ENCODE measurements around the gene AIF1. TPM values are rescaled to one million over a fixed set of nuclear protein-coding genes. Genes with fewer than 3 reads are reported as not detected.

AIF1 gene
- total and polyA plus RNA-seq, 3 experiments from 2014 or later = 33.2 to 35.6 (median 35.6) TPM

- H3K36me3 ChIP-seq (ENCODE audit: insufficient read depth, low read length) = peaks cover 44% of the 10 kb centered on the region
- no peak overlapping the region for H3K4me3 ChIP-seq (ENCODE audit: low read length)
- H3K27ac ChIP-seq (ENCODE audit: low read depth, low read length) = no peak overlapping the region
These were observed 7.7 kb downstream of the AIF1 start for GRCh38 chr6:31622684-31623091.

GRCh38 chr6:31624070-31624469 is 9.0 kb downstream of the AIF1 start:
- peaks cover 22 to 42% (median 23%) of the 10 kb centered on the region in 3 donors for H3K4me1 Mint-ChIP-seq
- H3K4me3 Mint-ChIP-seq = no peak overlapping the region
- Histone ChIP-seq H3K4me1 (ENCODE audit: insufficient read depth, low read length) (peaks cover 17% of the 10 kb centered on the region), H3K36me3 (ENCODE audit: insufficient read depth, low read length) (peaks cover 57% of the 10 kb centered on the region), H3K27me3 (ENCODE audit: insufficient read depth, low read length, poor library complexity, severe bottlenecking) (no peaks in the 10 kb centered on the region), H3K4me3 (ENCODE audit: low read length) (no peak overlapping the region), H3K9me3 (ENCODE audit: low read length) (no peaks in the 10 kb centered on the region), H3K27ac (ENCODE audit: low read depth, low read length) (no peak overlapping the region)
- DNase-seq = no peak
- no peaks in the 10 kb centered on the region for H3K27me3 Mint-ChIP-seq
- peaks cover 4 to 69% (median 33%) of the 10 kb centered on the region in 3 donors for H3K36me3 Mint-ChIP-seq
- peak overlapping the region in 3 of 8 donors; percentile 9 to 54 (median 26) for H3K27ac Mint-ChIP-seq
- ChIA-PET CTCF (no interaction called here), POLR2A (no interaction called here)
- H3K9me3 Mint-ChIP-seq = no peaks in the 10 kb centered on the region

More at GRCh38 chr6:31622684-31623091, 7.7 kb downstream of the AIF1 start:
- DNase-seq = no peak
- Mint-ChIP-seq H3K4me1 (peaks cover 22 to 41% (median 26%) of the 10 kb centered on the region in 3 donors), H3K27ac (peak overlapping the region in 7 of 8 donors; percentile 39 to 99 (median 95)), H3K27me3 (no peaks in the 10 kb centered on the region), H3K9me3 (no peaks in the 10 kb centered on the region), H3K4me3 (peak overlapping the region in 4 of 7 donors; percentile 33 to 91 (median 75)), H3K36me3 (peaks cover 4 to 57% (median 26%) of the 10 kb centered on the region in 3 donors)
- Histone ChIP-seq H3K27me3 (ENCODE audit: insufficient read depth, low read length, poor library complexity, severe bottlenecking) (no peaks in the 10 kb centered on the region), H3K4me1 (ENCODE audit: insufficient read depth, low read length) (peaks cover 17% of the 10 kb centered on the region), H3K9me3 (ENCODE audit: low read length) (no peaks in the 10 kb centered on the region)
- POLR2A ChIA-PET = interaction anchor here (0.6 to 0.8 kb wide), 3 partner anchors 17 to 38 kb away, joined by 3 to 9 read pairs (median 3); partner anchors contain the start of gene C6orf47
- CTCF ChIA-PET = interaction anchor here (0.9 to 2.4 kb wide), 5 partner anchors 11 to 72 kb away, joined by 3 to 15 read pairs (median 4); partner anchors contain the start of gene BAG6

GRCh38 chr6:31626952-31627351 is 11.9 kb downstream of the AIF1 start:
- ChIA-PET CTCF (no interaction called here), POLR2A (no interaction called here)
- H3K27ac Mint-ChIP-seq = peak overlapping the region in 2 of 8 donors; percentile 3 to 40
- peaks cover 79% of the 10 kb centered on the region for H3K36me3 ChIP-seq (ENCODE audit: insufficient read depth, low read length)
- no peak overlapping the region for H3K4me3 ChIP-seq (ENCODE audit: low read length)
- no peaks in the 10 kb centered on the region for H3K27me3 ChIP-seq (ENCODE audit: insufficient read depth, low read length, poor library complexity, severe bottlenecking)
- no peaks in the 10 kb centered on the region for H3K9me3 ChIP-seq (ENCODE audit: low read length)
- H3K36me3 Mint-ChIP-seq = peaks cover 9 to 91% (median 40%) of the 10 kb centered on the region in 3 donors
- no peak overlapping the region for H3K27ac ChIP-seq (ENCODE audit: low read depth, low read length)
- H3K4me1 Mint-ChIP-seq = peaks cover 9 to 21% (median 9%) of the 10 kb centered on the region in 3 donors
- peaks cover 2% of the 10 kb centered on the region for H3K4me1 ChIP-seq (ENCODE audit: insufficient read depth, low read length)
- no peak overlapping the region for H3K4me3 Mint-ChIP-seq
- H3K27me3 Mint-ChIP-seq = no peaks in the 10 kb centered on the region
- DNase-seq = no peak
- no peaks in the 10 kb centered on the region for H3K9me3 Mint-ChIP-seq

GRCh38 chr6:31627690-31628287 is 12.8 kb downstream of the AIF1 start:
- H3K9me3 Mint-ChIP-seq = no peaks in the 10 kb centered on the region
- Histone ChIP-seq H3K4me3 (ENCODE audit: low read length) (no peak overlapping the region), H3K9me3 (ENCODE audit: low read length) (no peaks in the 10 kb centered on the region), H3K36me3 (ENCODE audit: insufficient read depth, low read length) (peaks cover 80% of the 10 kb centered on the region), H3K4me1 (ENCODE audit: insufficient read depth, low read length) (no peaks in the 10 kb centered on the region), H3K27me3 (ENCODE audit: insufficient read depth, low read length, poor library complexity, severe bottlenecking) (no peaks in the 10 kb centered on the region), H3K27ac (ENCODE audit: low read depth, low read length) (no peak overlapping the region)
- H3K4me3 Mint-ChIP-seq = peak overlapping the region in 1 of 7 donors; percentile 49
- DNase-seq = no peak
- peaks cover 9 to 91% (median 40%) of the 10 kb centered on the region in 3 donors for H3K36me3 Mint-ChIP-seq
- no peaks in the 10 kb centered on the region for H3K27me3 Mint-ChIP-seq
- peaks cover under 1 to 13% (median under 1%) of the 10 kb centered on the region in 3 donors for H3K4me1 Mint-ChIP-seq
- ChIA-PET CTCF (no interaction called here), POLR2A (no interaction called here)
- peak overlapping the region in 1 of 8 donors; percentile 40 for H3K27ac Mint-ChIP-seq

GRCh38 chr6:31629014-31629413 is 14.0 kb downstream of the AIF1 start:
- H3K27me3 ChIP-seq (ENCODE audit: insufficient read depth, low read length, poor library complexity, severe bottlenecking) = no peaks in the 10 kb centered on the region
- Mint-ChIP-seq H3K4me1 (peaks cover 0 to 6% (median 0%) of the 10 kb centered on the region in 3 donors), H3K9me3 (no peaks in the 10 kb centered on the region), H3K36me3 (peaks cover 9 to 95% (median 36%) of the 10 kb centered on the region in 3 donors), H3K27ac (peak overlapping the region in 2 of 8 donors; percentile 21 to 59), H3K27me3 (no peaks in the 10 kb centered on the region), H3K4me3 (no peak overlapping the region)
- no peak overlapping the region for H3K27ac ChIP-seq (ENCODE audit: low read depth, low read length)
- no peak overlapping the region for H3K4me3 ChIP-seq (ENCODE audit: low read length)
- no peaks in the 10 kb centered on the region for H3K4me1 ChIP-seq (ENCODE audit: insufficient read depth, low read length)
- no peak for DNase-seq
- H3K9me3 ChIP-seq (ENCODE audit: low read length) = no peaks in the 10 kb centered on the region
- ChIA-PET POLR2A (no interaction called here), CTCF (interaction anchor here (1.4 kb wide), 1 partner anchor 78 kb away, joined by 3 read pairs; no protein-coding TSS in a partner anchor)
- peaks cover 76% of the 10 kb centered on the region for H3K36me3 ChIP-seq (ENCODE audit: insufficient read depth, low read length)

GRCh38 chr6:31630177-31630934 is 15.3 kb downstream of the AIF1 start:
- Mint-ChIP-seq H3K4me1 (peaks cover 0 to 6% (median 0%) of the 10 kb centered on the region in 3 donors), H3K27ac (peak overlapping the region in 2 of 8 donors; percentile 47 to 93), H3K4me3 (no peak overlapping the region), H3K36me3 (peaks cover 9 to 96% (median 31%) of the 10 kb centered on the region in 3 donors), H3K27me3 (no peaks in the 10 kb centered on the region), H3K9me3 (no peaks in the 10 kb centered on the region)
- no peak for DNase-seq
- CTCF ChIA-PET = interaction anchor here (0.7 to 1.4 kb wide), 2 partner anchors 37 to 80 kb away, joined by 3 read pairs; partner anchors contain the start of gene NCR3
- peaks cover 77% of the 10 kb centered on the region for H3K36me3 ChIP-seq (ENCODE audit: insufficient read depth, low read length)
- H3K9me3 ChIP-seq (ENCODE audit: low read length) = no peaks in the 10 kb centered on the region
- H3K4me1 ChIP-seq (ENCODE audit: insufficient read depth, low read length) = no peaks in the 10 kb centered on the region
- H3K27me3 ChIP-seq (ENCODE audit: insufficient read depth, low read length, poor library complexity, severe bottlenecking) = no peaks in the 10 kb centered on the region
- H3K4me3 ChIP-seq (ENCODE audit: low read length) = no peak overlapping the region
- no peak overlapping the region for H3K27ac ChIP-seq (ENCODE audit: low read depth, low read length)
- POLR2A ChIA-PET = interaction anchor here (1.2 kb wide), 1 partner anchor 34 kb away, joined by 3 read pairs; the partner anchor contains the start of gene GPANK1

- H3K9me3 Mint-ChIP-seq = no peaks in the 10 kb centered on the region
- no peaks in the 10 kb centered on the region for H3K4me1 ChIP-seq (ENCODE audit: insufficient read depth, low read length)
- H3K4me3 Mint-ChIP-seq = no peak overlapping the region
- H3K36me3 ChIP-seq (ENCODE audit: insufficient read depth, low read length) = peaks cover 78% of the 10 kb centered on the region
- POLR2A ChIA-PET = no interaction called here
- DNase-seq = no peak
- H3K9me3 ChIP-seq (ENCODE audit: low read length) = no peaks in the 10 kb centered on the region
- no peaks in the 10 kb centered on the region for H3K27me3 ChIP-seq (ENCODE audit: insufficient read depth, low read length, poor library complexity, severe bottlenecking)
- CTCF ChIA-PET = no interaction called here
- no peak overlapping the region for H3K4me3 ChIP-seq (ENCODE audit: low read length)
- H3K36me3 Mint-ChIP-seq = peaks cover 12 to 96% (median 27%) of the 10 kb centered on the region in 3 donors
- H3K27me3 Mint-ChIP-seq = no peaks in the 10 kb centered on the region
- no peak overlapping the region for H3K27ac ChIP-seq (ENCODE audit: low read depth, low read length)
- H3K4me1 Mint-ChIP-seq = peaks cover 0 to 6% (median 0%) of the 10 kb centered on the region in 3 donors
- H3K27ac Mint-ChIP-seq = no peak overlapping the region
These were observed 16.2 kb downstream of the AIF1 start for GRCh38 chr6:31631209-31631608.

Data from CD8-positive, alpha-beta memory T cell (primary cell).